Measurements from ENCODE around the gene HNF4A. TPM values are rescaled to one million over a fixed set of nuclear protein-coding genes. Genes with fewer than 3 reads are reported as not detected.
"Not testable (repeated sequence)": the region's sequence is repeated elsewhere in the genome, so short reads cannot be mapped to it uniquely, and the experiment has no call there.

The HNF4A gene
- total RNA-seq, 6 experiments from 2014 or later = 101 to 255 (median 157) TPM

DNA sequence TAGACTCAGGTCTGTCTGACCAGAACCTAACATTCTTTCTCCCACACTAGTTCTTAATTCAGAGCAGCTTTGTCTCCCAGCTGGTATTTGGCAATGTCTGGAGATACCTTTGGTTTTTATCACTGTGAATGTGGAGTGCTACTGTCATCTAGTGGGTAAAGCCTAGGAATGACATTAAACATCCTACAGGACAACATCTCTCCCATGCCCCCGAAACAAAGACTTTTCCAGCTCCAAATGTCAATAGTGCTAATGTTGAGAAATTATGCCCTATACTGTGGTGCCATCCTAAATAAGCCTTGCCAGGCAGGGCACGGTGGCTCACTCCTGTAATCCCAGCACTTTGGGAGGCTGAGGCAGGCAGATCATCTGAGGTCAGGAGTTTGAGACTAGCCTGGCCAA lies 116.0 kb downstream of the HNF4A start:
- peak overlapping the region in 2 of 3 donors; percentile 88 to 94 for H3K27ac ChIP-seq
- intact Hi-C loops (cut with DNase I) = no loop called here
- TF ChIP-seq POLR2A (IDR thresholded peaks at IDR 0.05) (no peak), CTCF (IDR thresholded peaks at IDR 0.05) (peak; percentile 71 to 99 (median 78))
- ATAC-seq = peak; percentile 48 to 62 (median 56)
- DNase-seq = no peak
- H3K4me1 ChIP-seq = peaks cover 0 to 50% (median 24%) of the 10 kb centered on the region in 4 donors
- 21% methylated on average over 2 of the region's 2 CpGs for WGBS (ENCODE audit: insufficient coverage, low coverage, low lambda C conversion rate, missing lambda C conversion rate)
- no peaks in the 10 kb centered on the region for H3K27me3 ChIP-seq
- no peaks in the 10 kb centered on the region for H3K36me3 ChIP-seq
- H3K4me3 ChIP-seq = peak overlapping the region in 2 of 3 donors; percentile 1 to 32
- H3K9me3 ChIP-seq = no peaks in the 10 kb centered on the region

DNA sequence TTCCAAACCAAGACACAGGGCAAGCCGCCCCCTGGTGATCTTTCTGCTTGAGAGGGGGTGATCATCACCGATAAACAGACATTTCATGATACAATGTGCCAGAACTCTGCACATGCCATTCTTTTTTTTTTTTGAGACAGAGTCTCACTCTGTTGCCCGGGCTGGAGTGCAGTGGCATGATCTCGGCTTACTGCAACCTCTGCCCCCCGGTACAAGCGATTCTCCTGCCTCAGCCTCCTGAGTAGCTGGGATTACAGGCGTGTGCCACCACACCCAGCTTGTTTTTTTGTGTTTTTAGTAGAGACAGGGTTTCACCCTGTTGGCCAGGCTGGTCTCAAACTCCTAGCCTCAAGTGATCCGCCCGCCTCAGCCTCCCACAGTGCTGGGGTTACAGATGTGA lies 116.8 kb downstream of the HNF4A start:
- intact Hi-C loops (cut with DNase I); ATAC-seq; H3K27me3 ChIP-seq; H3K9me3 ChIP-seq; DNase-seq; H3K4me3 ChIP-seq; H3K36me3 ChIP-seq: not testable (repeated sequence)
- peak overlapping the region in 2 of 3 donors; percentile 88 to 94 for H3K27ac ChIP-seq
- H3K4me1 ChIP-seq = peaks cover 0 to 51% (median 21%) of the 10 kb centered on the region in 4 donors
- WGBS (ENCODE audit: insufficient coverage, low coverage, low lambda C conversion rate, missing lambda C conversion rate) = 58% methylated on average over 8 of the region's 9 CpGs

- WGBS (ENCODE audit: insufficient coverage, low coverage, low lambda C conversion rate, missing lambda C conversion rate) = 18% methylated on average over 2 of the region's 2 CpGs
- Histone ChIP-seq H3K4me3 (peak overlapping the region; percentile 63 to 88 (median 74)), H3K27me3 (no peaks in the 10 kb centered on the region), H3K27ac (peak overlapping the region; percentile 77 to 90 (median 87)), H3K36me3 (no peaks in the 10 kb centered on the region), H3K9me3 (no peaks in the 10 kb centered on the region), H3K4me1 (peaks cover 0 to 47% (median 16%) of the 10 kb centered on the region in 4 donors)
- DNase-seq (no peak), ATAC-seq (no peak)
- intact Hi-C loops (cut with DNase I) = no loop called here
- TF ChIP-seq CTCF (IDR thresholded peaks at IDR 0.05) (no peak), POLR2A (IDR thresholded peaks at IDR 0.05) (no peak)
These were observed 119.8 kb downstream of the HNF4A start for GRCh38 chr20:44475372-44475693.

- TF ChIP-seq POLR2A (IDR thresholded peaks at IDR 0.05) (peak; percentile 99), CTCF (IDR thresholded peaks at IDR 0.05) (peak; percentile 29 to 51 (median 40))
- peak; percentile 93 to 95 (median 94) for DNase-seq
- intact Hi-C loops (cut with DNase I) = no loop called here
- no peaks in the 10 kb centered on the region for H3K27me3 ChIP-seq
- no peaks in the 10 kb centered on the region for H3K9me3 ChIP-seq
- H3K36me3 ChIP-seq = no peaks in the 10 kb centered on the region
- peaks cover 0 to 47% (median 16%) of the 10 kb centered on the region in 4 donors for H3K4me1 ChIP-seq
- peak within 1 kb of the TSS; percentile 77 to 90 (median 87) for H3K27ac ChIP-seq
- WGBS (ENCODE audit: insufficient coverage, low coverage, low lambda C conversion rate, missing lambda C conversion rate) = under 1% methylated on average over 18 of the region's 55 CpGs
- peak; percentile 83 to 90 (median 85) for ATAC-seq
- H3K4me3 ChIP-seq = peak within 1 kb of the TSS; percentile 63 to 88 (median 74)
These were observed 120.4 kb downstream of the HNF4A start, which contains the start of gene TTPAL for GRCh38 chr20:44475694-44476560. TTPAL (plus strand) TSS chr20:44475874; CDS start chr20:44480000, 4,126 bp downstream.

DNA sequence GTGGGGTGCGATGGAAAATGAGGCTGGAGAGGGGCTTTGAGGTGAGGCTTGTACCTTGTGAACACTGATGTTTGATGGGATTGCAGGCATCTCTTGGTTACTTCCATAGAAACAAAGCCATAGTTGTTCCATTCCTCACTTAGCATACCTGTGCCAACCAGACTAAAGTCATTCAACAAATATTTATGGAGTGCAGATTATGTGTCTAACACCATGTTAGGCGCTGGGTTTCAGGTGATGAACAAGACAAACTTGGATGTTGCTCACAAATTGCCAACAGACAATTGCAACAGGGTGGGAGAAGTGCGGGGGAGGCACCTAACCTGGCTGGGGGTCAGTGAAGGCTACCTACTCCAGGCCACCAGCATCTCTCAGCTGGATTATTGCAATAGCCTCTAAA lies 121.7 kb downstream of the HNF4A start:
- H3K4me3 ChIP-seq = peak overlapping the region in 1 of 3 donors; percentile 74
- no peaks in the 10 kb centered on the region for H3K27me3 ChIP-seq
- ATAC-seq = no peak
- H3K4me1 ChIP-seq = peaks cover 0 to 44% (median 14%) of the 10 kb centered on the region in 4 donors
- intact Hi-C loops (cut with DNase I) = no loop called here
- H3K36me3 ChIP-seq = no peaks in the 10 kb centered on the region
- H3K27ac ChIP-seq = peak overlapping the region in 1 of 3 donors; percentile 87
- H3K9me3 ChIP-seq = no peaks in the 10 kb centered on the region
- WGBS (ENCODE audit: insufficient coverage, low coverage, low lambda C conversion rate, missing lambda C conversion rate) = 70% methylated on average over 3 of the region's 3 CpGs
- no peak for DNase-seq
- TF ChIP-seq POLR2A (IDR thresholded peaks at IDR 0.05) = no peak
- no peak for TF ChIP-seq CTCF (IDR thresholded peaks at IDR 0.05)
